GM12891 (cell line): ENCODE results near the gene RASA3.

Experiments
- PAX5 ChIP-seq: IDR thresholded peaks from 2 replicates; pipeline ENCODE4 v1.6.1; 2011; ENCODE audit warnings: low read length, moderate library complexity, mild to moderate bottlenecking; ENCODE audit not compliant: insufficient read depth, severe bottlenecking
- POLR2A ChIP-seq: IDR thresholded peaks from 2 replicates; pipeline ENCODE4 v1.6.1; 2011; ENCODE audit warnings: low read depth, low read length, control low read depth
- POLR2AphosphoS5 ChIP-seq: IDR thresholded peaks from 2 replicates; pipeline ENCODE4 v1.6.1; 2011; ENCODE audit warnings: low read depth, low read length, control low read depth
- POU2F2 ChIP-seq: IDR thresholded peaks from 2 replicates; pipeline ENCODE4 v1.6.1; 2011; ENCODE audit warnings: low read depth, mild to moderate bottlenecking, control low read depth, low read length, moderate library complexity
- SPI1 ChIP-seq: IDR thresholded peaks from 2 replicates; pipeline ENCODE4 v1.6.1; 2011; ENCODE audit warnings: low read depth, low read length, control low read depth
- TAF1 ChIP-seq: IDR thresholded peaks from 2 replicates; pipeline ENCODE4 v1.6.1; 2011; ENCODE audit warnings: low read depth, low read length, control low read depth

GRCh38 chr13:114177245-114178010 lies 45.0 kb upstream of the RASA3 start:
- TF ChIP-seq TAF1 (no peak), POLR2A (no peak), POLR2AphosphoS5 (no peak), SPI1 (no peak), POU2F2 (no peak), PAX5 (no peak)
